H9 (cell line): ENCODE results near the gene STXBP6. TPM values are rescaled to one million over a fixed set of nuclear protein-coding genes. Genes with fewer than 3 reads are reported as not detected.

Source experiments
- DNase-seq: peaks from one replicate; pipeline ENCODE4 v3.0.0-alpha.2; 2017
- H2AFZ ChIP-seq: one replicate; pipeline ENCODE4 v1.6.1; 2013; ENCODE audit warnings: mild to moderate bottlenecking, low read length, control low read depth, moderate library complexity
- H2AK5ac ChIP-seq: 2 replicates; pipeline ENCODE4 v1.6.1; 2013; ENCODE audit warnings: low read length, control low read depth, mixed read lengths; ENCODE audit not compliant: insufficient read length
- H2BK120ac ChIP-seq: one replicate; pipeline ENCODE4 v1.6.1; 2013; ENCODE audit warnings: low read depth, mild to moderate bottlenecking, low read length, control low read depth, inconsistent platforms; ENCODE audit not compliant: poor library complexity, severe bottlenecking
- H2BK12ac ChIP-seq: 2 replicates; pipeline ENCODE4 v1.6.1; 2013; ENCODE audit warnings: low read length, control low read depth, mixed read lengths, low read depth; ENCODE audit not compliant: insufficient read length
- H2BK15ac ChIP-seq: 2 replicates; pipeline ENCODE4 v1.6.1; 2013; ENCODE audit warnings: low read depth, low read length, control low read depth
- H2BK20ac ChIP-seq: one replicate; pipeline ENCODE4 v1.6.1; 2013; ENCODE audit warnings: low read depth, mild to moderate bottlenecking, low read length, control low read depth, inconsistent platforms; ENCODE audit not compliant: poor library complexity, severe bottlenecking
- H2BK5ac ChIP-seq: 2 replicates; pipeline ENCODE4 v1.6.1; 2013; ENCODE audit warnings: low read length, control low read depth, mixed read lengths; ENCODE audit not compliant: insufficient read length
- H3K14ac ChIP-seq: 2 replicates; pipeline ENCODE4 v1.6.1; 2013; ENCODE audit warnings: low read length, control low read depth; ENCODE audit not compliant: insufficient read depth
- H3K18ac ChIP-seq: 2 replicates; pipeline ENCODE4 v1.6.1; 2013; ENCODE audit warnings: low read depth, mild to moderate bottlenecking, mixed read lengths, low read length, control low read depth; ENCODE audit not compliant: insufficient read length
- H3K23ac ChIP-seq: 2 replicates; pipeline ENCODE4 v1.6.1; 2013; ENCODE audit warnings: low read length, control low read depth, mixed read lengths, low read depth; ENCODE audit not compliant: insufficient read length
- H3K23me2 ChIP-seq: 2 replicates; pipeline ENCODE4 v1.6.1; 2013; ENCODE audit warnings: low read depth, mild to moderate bottlenecking, mixed read lengths, low read length, control low read depth; ENCODE audit not compliant: insufficient read length, poor library complexity, severe bottlenecking
- H3K27ac ChIP-seq: 2 replicates; pipeline ENCODE4 v1.5.1; 2013; ENCODE audit warnings: low read length, control low read depth, mixed read lengths, low read depth; ENCODE audit not compliant: insufficient read length
- H3K27me3 ChIP-seq: 2 replicates; pipeline ENCODE4 v1.6.1; 2013; ENCODE audit warnings: low read length, control low read depth, inconsistent platforms; ENCODE audit not compliant: insufficient read depth
- H3K4ac ChIP-seq: 2 replicates; pipeline ENCODE4 v1.6.1; 2013; ENCODE audit warnings: low read depth, mild to moderate bottlenecking, control low read depth, inconsistent platforms, low read length, moderate library complexity
- H3K4me1 ChIP-seq: 2 replicates; pipeline ENCODE4 v1.6.1; 2013; ENCODE audit warnings: low read length, control low read depth, inconsistent platforms; ENCODE audit not compliant: insufficient read depth
- H3K4me2 ChIP-seq: 2 replicates; pipeline ENCODE4 v1.6.1; 2013; ENCODE audit warnings: low read length, control low read depth, mixed read lengths; ENCODE audit not compliant: insufficient read length, insufficient read depth
- H3K56ac ChIP-seq: 2 replicates; pipeline ENCODE4 v1.6.1; 2013; ENCODE audit warnings: low read depth, mild to moderate bottlenecking, mixed read lengths, low read length, control low read depth; ENCODE audit not compliant: insufficient read length
- H3K79me1 ChIP-seq: 2 replicates; pipeline ENCODE4 v1.6.1; 2013; ENCODE audit warnings: low read depth, mild to moderate bottlenecking, moderate library complexity, low read length, control low read depth, inconsistent platforms; ENCODE audit not compliant: insufficient read depth, poor library complexity, severe bottlenecking
- H3K79me2 ChIP-seq: 2 replicates; pipeline ENCODE4 v1.6.1; 2013; ENCODE audit warnings: low read length, control low read depth, inconsistent platforms; ENCODE audit not compliant: insufficient read depth
- H3K9ac ChIP-seq: 2 replicates; pipeline ENCODE4 v1.6.1; 2013; ENCODE audit warnings: low read length, control low read depth, mixed read lengths; ENCODE audit not compliant: insufficient read length; ENCODE audit errors: extremely low read depth
- H3K9me3 ChIP-seq: one replicate; pipeline ENCODE4 v1.6.1; 2013; ENCODE audit warnings: low read depth, low read length, inconsistent platforms; ENCODE audit not compliant: control insufficient read depth
- H3T11ph ChIP-seq: one replicate; pipeline ENCODE4 v1.6.1; 2013; ENCODE audit warnings: mild to moderate bottlenecking, low read length, control low read depth, inconsistent platforms
- H4K20me1 ChIP-seq: one replicate; pipeline ENCODE4 v1.6.1; 2013; ENCODE audit not compliant: control insufficient read depth, insufficient read length, insufficient read depth
- H4K5ac ChIP-seq: 2 replicates; pipeline ENCODE4 v1.6.1; 2013; ENCODE audit warnings: low read depth, mild to moderate bottlenecking, mixed read lengths, low read length, control low read depth; ENCODE audit not compliant: insufficient read length
- H4K8ac ChIP-seq: replicated peaks from 2 replicates; pipeline ENCODE4 v1.6.1; 2013; ENCODE audit warnings: low read length, control low read depth, mixed read lengths, low read depth; ENCODE audit not compliant: insufficient read length
- H4K91ac ChIP-seq: 2 replicates; pipeline ENCODE4 v1.6.1; 2013; ENCODE audit warnings: low read depth, mild to moderate bottlenecking, moderate library complexity, mixed read lengths, low read length, control low read depth; ENCODE audit not compliant: insufficient read length
- H3K27ac Mint-ChIP-seq, 3 experiments: 2 replicates in 2 of 3; 3 replicates in 1 of 3; pipeline ENCODE4 v1.8.0; 2020 to 2021; ENCODE audit warnings: mixed read lengths in 3 of 3, mild to moderate bottlenecking in 1 of 3, moderate library complexity in 1 of 3
- H3K27me3 Mint-ChIP-seq: 2 replicates; pipeline ENCODE4 v1.8.0; 2021; ENCODE audit warnings: low read depth, mild to moderate bottlenecking, moderate library complexity, mixed read lengths
- H3K36me3 Mint-ChIP-seq, 3 experiments: 2 replicates in 2 of 3; 3 replicates in 1 of 3; pipeline ENCODE4 v1.8.0; 2020 to 2021; ENCODE audit warnings: low read depth in 3 of 3, mixed read lengths in 3 of 3; ENCODE audit not compliant: insufficient read depth in 1 of 3
- H3K4me1 Mint-ChIP-seq, 2 experiments: 2 replicates each; pipeline ENCODE4 v1.8.0; 2020; ENCODE audit warnings: mixed read lengths in 2 of 2
- H3K4me3 Mint-ChIP-seq, 2 experiments: 2 replicates in 1 of 2; 3 replicates in 1 of 2; pipeline ENCODE4 v1.8.0; 2020 to 2021; ENCODE audit warnings: mild to moderate bottlenecking in 2 of 2, mixed read lengths in 2 of 2, moderate library complexity in 1 of 2
- H3K9me3 Mint-ChIP-seq, 2 experiments: 2 replicates in 1 of 2; 3 replicates in 1 of 2; pipeline ENCODE4 v1.8.0; 2020; ENCODE audit warnings: mild to moderate bottlenecking in 2 of 2, mixed read lengths in 2 of 2, moderate library complexity in 1 of 2
- CTCF ChIP-seq: fragments of 200-600 bp; sonication (generic); conservative IDR thresholded peaks from 3 replicates; pipeline ENCODE4 v1.8.0; 2021; ENCODE audit warnings: antibody characterized with exemption, mild to moderate bottlenecking
- WGBS: extraction: QIAGEN DNeasy Blood & Tissue Kit; methylation state at CpG from one replicate; pipeline ENCODE4 v1.1.7; 2013; ENCODE audit warnings: missing lambda C conversion rate, low lambda C conversion rate, mixed read lengths; ENCODE audit not compliant: insufficient read length; ENCODE audit errors: extremely low coverage; 5-methylcytosine and 5-hydroxymethylcytosine counted together
- total RNA-seq: library from RNA; stranded (reverse); gene quantifications from 2 replicates; pipeline ENCODE4 v1.2.1, GENCODE V29; 2021

The STXBP6 gene
- total RNA-seq, 1 experiment from 2014 or later = 3.6 TPM

- H3K4me1 ChIP-seq = peaks cover 2% of the 10 kb centered on the region; the same call in 1 of the 2 replicates
- H3K79me1 ChIP-seq = no peaks in the 10 kb centered on the region
- no peak overlapping the region for H2AK5ac ChIP-seq
- no peak overlapping the region for H2BK15ac ChIP-seq
- H3K23me2 ChIP-seq = no peaks in the 10 kb centered on the region
- no peaks in the 10 kb centered on the region for H3K27me3 ChIP-seq
- H3K27me3 Mint-ChIP-seq = no peaks in the 10 kb centered on the region
- H3K18ac ChIP-seq = no peak overlapping the region
- no peak for DNase-seq
- H3K23ac ChIP-seq = no peak overlapping the region
- no peak overlapping the region for H3T11ph ChIP-seq
- H4K20me1 ChIP-seq = no peaks in the 10 kb centered on the region
- H3K9me3 Mint-ChIP-seq = no peaks in the 10 kb centered on the region
- no peak overlapping the region for H3K14ac ChIP-seq
- H3K56ac ChIP-seq = no peak overlapping the region
- no peak overlapping the region for H2BK120ac ChIP-seq
- no peak overlapping the region for H2AFZ ChIP-seq
- no CpG with 5 or more reads among the region's 5 CpGs for WGBS
- no peak overlapping the region for H3K4me2 ChIP-seq
- H3K36me3 Mint-ChIP-seq = no peaks in the 10 kb centered on the region
- H4K91ac ChIP-seq = no peak overlapping the region
- H3K4me3 Mint-ChIP-seq = no peak overlapping the region
- no peak overlapping the region for H3K9ac ChIP-seq
- no peak for TF ChIP-seq CTCF
- peaks cover 22 to 27% of the 10 kb centered on the region in 2 experiments for H3K4me1 Mint-ChIP-seq
- H2BK20ac ChIP-seq = no peak overlapping the region
- H3K27ac ChIP-seq = no peak overlapping the region
- H4K5ac ChIP-seq = no peak overlapping the region
- no peaks in the 10 kb centered on the region for H3K79me2 ChIP-seq
- H3K27ac Mint-ChIP-seq = peak overlapping the region in 1 of 3 experiments; percentile 8; a peak in 2 of 7 replicates
- H3K4ac ChIP-seq = no peak overlapping the region
- H2BK12ac ChIP-seq = no peak overlapping the region
- H3K9me3 ChIP-seq = no peaks in the 10 kb centered on the region
- H2BK5ac ChIP-seq = no peak overlapping the region
- no peak overlapping the region for H4K8ac ChIP-seq
Observed at GRCh38 chr14:24859559-24859958, 190.4 kb downstream of the STXBP6 start.
